Activated T-helper 1 cell treated with anti-CD3 and anti-CD28 coated beads, Interleukin-12 subunit alpha, Interleukin-12 subunit beta, Interleukin-2, Interleukin-4 antibody, amounts not matched to agents 30 ng/mL and 10 ng/mL and 1 ng/mL, durations not matched to agents 14 hours and 24 hours and 36 hours (primary cell): ENCODE data around the gene NKAIN2. TPM values are rescaled to one million over a fixed set of nuclear protein-coding genes. Genes with fewer than 3 reads are reported as not detected.

ENCODE experiments used
- DNase-seq: peaks from one replicate; pipeline ENCODE4 v3.0.0; 2021; ENCODE audit warnings: low spot score
- H3K27ac Mint-ChIP-seq: one replicate; pipeline ENCODE4 v1.8.0; 2021; ENCODE audit warnings: mild to moderate bottlenecking, mixed read lengths
- H3K27me3 Mint-ChIP-seq: one replicate; pipeline ENCODE4 v1.8.0; 2022; ENCODE audit warnings: mild to moderate bottlenecking, moderate library complexity, mixed read lengths; ENCODE audit not compliant: insufficient read depth
- H3K36me3 Mint-ChIP-seq: one replicate; pipeline ENCODE4 v1.8.0; 2021; ENCODE audit warnings: low read depth, mixed read lengths
- H3K4me1 Mint-ChIP-seq: one replicate; pipeline ENCODE4 v1.8.0; 2021; ENCODE audit warnings: low read depth, mixed read lengths
- H3K4me3 Mint-ChIP-seq: one replicate; pipeline ENCODE4 v1.8.0; 2021; ENCODE audit warnings: mild to moderate bottlenecking, moderate library complexity, mixed read lengths
- H3K9me3 Mint-ChIP-seq: one replicate; pipeline ENCODE4 v1.8.0; 2021; ENCODE audit warnings: mixed read lengths
- intact Hi-C: fragments of 100-400 bp; cut with micrococcal nuclease; formaldehyde crosslinking; loops from one replicate; pipeline ENCODE4 v1.15.1; 2024
- total RNA-seq: library from RNA; stranded (reverse); gene quantifications from 2 replicates; pipeline ENCODE4 v1.2.3, GENCODE V29; 2022

NKAIN2 gene
- total RNA-seq, 1 donor from 2014 or later, result not detected

DNA sequence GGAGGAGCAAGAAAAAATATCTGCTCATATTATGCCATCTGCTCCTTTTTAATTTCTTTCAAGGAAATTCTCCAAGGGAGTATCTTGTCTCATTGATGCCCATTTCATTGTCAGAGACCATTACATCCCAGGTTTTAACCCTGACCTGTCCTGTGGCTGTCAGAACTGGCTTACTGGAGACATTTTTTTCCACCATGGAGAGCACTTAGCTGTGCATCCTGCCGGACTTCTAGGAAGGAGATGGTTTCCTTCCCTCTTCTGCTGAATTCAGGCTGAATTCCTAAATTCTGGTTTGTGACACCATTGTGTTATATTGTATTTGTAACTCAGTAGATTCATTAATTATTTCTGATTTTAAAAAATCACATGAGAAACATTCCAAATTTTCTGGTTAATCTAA lies 70.3 kb downstream of the NKAIN2 start:
- no peaks in the 10 kb centered on the region for H3K36me3 Mint-ChIP-seq
- H3K27ac Mint-ChIP-seq, result no peak overlapping the region
- no peaks in the 10 kb centered on the region for H3K27me3 Mint-ChIP-seq
- H3K4me3 Mint-ChIP-seq, result no peak overlapping the region
- intact Hi-C loops, result no loop called here
- DNase-seq, result no peak
- H3K9me3 Mint-ChIP-seq, result no peaks in the 10 kb centered on the region
- H3K4me1 Mint-ChIP-seq, result no peaks in the 10 kb centered on the region

DNA sequence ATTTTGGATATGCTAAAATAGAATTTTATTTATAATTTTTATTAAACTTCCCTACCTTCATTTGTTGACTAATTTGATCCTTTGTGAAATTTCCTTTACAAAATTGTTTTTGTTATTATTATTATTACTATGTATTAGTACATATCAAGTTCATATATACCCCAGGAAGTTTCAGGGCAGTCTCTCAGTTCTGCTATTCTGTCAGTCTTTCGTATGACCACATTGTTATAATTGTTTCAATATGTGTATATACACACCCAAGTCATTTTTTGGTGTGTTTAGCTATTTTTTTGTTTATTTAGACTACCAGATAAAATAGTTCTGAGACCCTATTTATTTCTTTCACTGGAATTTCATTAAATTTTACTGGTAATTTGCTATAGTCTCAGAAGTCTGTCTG lies 72.1 kb downstream of the NKAIN2 start:
- Mint-ChIP-seq H3K27me3 (no peaks in the 10 kb centered on the region), H3K27ac (no peak overlapping the region), H3K9me3 (no peaks in the 10 kb centered on the region), H3K4me3 (no peak overlapping the region), H3K4me1 (no peaks in the 10 kb centered on the region), H3K36me3 (no peaks in the 10 kb centered on the region)
- DNase-seq, result no peak
- intact Hi-C loops, result no loop called here

DNA sequence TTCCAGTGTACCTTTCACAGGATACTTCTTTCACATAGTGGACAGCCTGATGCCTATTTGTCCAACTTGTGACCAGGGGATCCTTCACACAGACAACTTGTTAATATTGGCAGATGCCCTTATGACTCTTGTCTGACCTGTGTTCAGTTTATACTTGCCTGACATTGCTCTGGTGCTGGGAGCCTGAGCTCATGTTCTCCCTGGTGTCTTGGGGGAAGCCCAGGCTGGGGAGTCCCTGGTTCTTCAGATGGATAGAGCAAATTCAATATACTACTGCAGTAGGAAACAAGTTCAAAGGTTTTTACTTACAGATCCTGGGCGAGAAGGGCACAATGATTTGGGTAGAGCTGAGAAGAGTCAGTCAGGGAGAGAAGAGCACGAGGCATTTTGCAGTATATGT lies 76.1 kb downstream of the NKAIN2 start:
- Mint-ChIP-seq H3K4me1 (no peaks in the 10 kb centered on the region), H3K27ac (no peak overlapping the region), H3K4me3 (no peak overlapping the region), H3K27me3 (no peaks in the 10 kb centered on the region), H3K9me3 (no peaks in the 10 kb centered on the region), H3K36me3 (no peaks in the 10 kb centered on the region)
- intact Hi-C loops, result no loop called here
- no peak for DNase-seq

DNA sequence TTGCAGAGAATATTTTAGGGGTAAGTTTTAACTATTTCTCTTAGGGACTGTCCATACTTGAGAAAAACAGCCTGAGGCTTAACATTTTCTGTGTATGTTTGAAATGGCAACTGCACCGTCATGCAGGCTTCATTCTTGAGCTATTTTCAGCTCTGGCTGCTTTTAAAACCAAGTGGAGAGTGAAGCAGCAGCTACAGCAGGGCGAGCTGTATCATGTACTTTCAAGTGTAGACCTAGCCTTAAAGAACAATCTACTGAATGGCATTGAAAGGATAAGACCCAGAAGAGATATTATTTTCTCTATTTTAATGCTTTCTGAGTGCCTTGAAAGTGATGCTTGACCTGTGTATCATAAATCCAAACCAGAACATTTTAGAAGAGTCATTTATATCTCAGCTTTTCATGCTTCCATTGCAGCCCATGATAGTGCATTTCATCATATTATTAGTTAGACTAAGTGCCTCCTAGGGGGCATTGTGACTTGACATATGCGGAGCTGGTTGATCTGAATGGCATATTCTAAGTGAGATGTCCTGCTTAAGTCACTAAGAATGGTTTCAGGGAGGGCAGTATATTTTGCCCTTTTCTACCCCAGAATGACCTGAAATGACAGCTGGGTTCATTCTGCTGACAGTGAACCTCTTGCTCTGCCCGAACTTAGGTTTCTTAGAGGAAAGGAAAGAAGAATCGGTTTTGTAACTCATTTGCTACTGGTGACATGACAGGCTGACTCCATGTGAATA lies 85.3 kb downstream of the NKAIN2 start:
- no peak for DNase-seq
- no peak overlapping the region for H3K4me3 Mint-ChIP-seq
- H3K27ac Mint-ChIP-seq, result no peak overlapping the region
- H3K36me3 Mint-ChIP-seq, result no peaks in the 10 kb centered on the region
- no peaks in the 10 kb centered on the region for H3K27me3 Mint-ChIP-seq
- intact Hi-C loops, result no loop called here
- no peaks in the 10 kb centered on the region for H3K9me3 Mint-ChIP-seq
- no peaks in the 10 kb centered on the region for H3K4me1 Mint-ChIP-seq

DNA sequence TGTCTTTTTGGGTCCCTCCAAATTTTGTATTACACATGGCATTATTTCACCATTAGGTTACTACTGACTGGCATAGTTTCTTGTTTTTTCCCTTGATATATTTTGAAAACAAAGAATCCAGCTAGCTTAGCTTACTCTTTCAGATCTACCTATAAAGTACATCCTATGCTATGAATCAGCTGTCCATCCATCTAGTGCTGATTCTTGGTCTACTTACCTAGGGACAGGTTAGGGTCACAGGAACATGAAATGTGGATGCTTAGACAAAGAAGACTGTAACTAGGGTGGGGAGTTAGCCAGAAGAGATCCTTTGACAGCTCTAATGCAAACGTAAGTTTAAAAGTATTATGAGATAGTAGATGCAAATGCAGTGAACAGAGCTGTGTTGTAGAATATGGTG lies 91.7 kb downstream of the NKAIN2 start:
- no peaks in the 10 kb centered on the region for H3K36me3 Mint-ChIP-seq
- no peak overlapping the region for H3K4me3 Mint-ChIP-seq
- DNase-seq, result no peak
- no peaks in the 10 kb centered on the region for H3K27me3 Mint-ChIP-seq
- H3K27ac Mint-ChIP-seq, result no peak overlapping the region
- H3K9me3 Mint-ChIP-seq, result no peaks in the 10 kb centered on the region
- intact Hi-C loops, result no loop called here
- no peaks in the 10 kb centered on the region for H3K4me1 Mint-ChIP-seq

DNA sequence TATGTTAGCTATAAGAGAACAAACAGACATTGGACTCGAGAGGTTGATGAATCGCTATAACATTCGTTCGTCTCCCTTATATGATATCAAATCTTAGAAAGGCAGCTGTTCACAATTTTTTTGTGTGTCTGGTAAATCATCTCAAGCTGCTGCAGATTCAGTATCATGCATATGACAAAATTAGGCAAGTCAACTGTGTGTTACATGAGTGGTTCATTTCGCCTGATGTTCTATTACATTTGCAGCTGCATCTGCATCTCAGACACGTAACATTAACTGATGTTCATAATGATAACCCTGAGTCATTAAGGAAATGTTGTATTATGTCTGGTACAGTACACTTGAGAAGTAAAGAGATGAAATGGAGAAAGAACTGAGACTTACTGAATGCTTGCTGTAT lies 92.1 kb downstream of the NKAIN2 start:
- DNase-seq, result no peak
- no peaks in the 10 kb centered on the region for H3K27me3 Mint-ChIP-seq
- H3K4me3 Mint-ChIP-seq, result no peak overlapping the region
- no peaks in the 10 kb centered on the region for H3K4me1 Mint-ChIP-seq
- no peaks in the 10 kb centered on the region for H3K36me3 Mint-ChIP-seq
- intact Hi-C loops, result no loop called here
- no peaks in the 10 kb centered on the region for H3K9me3 Mint-ChIP-seq
- no peak overlapping the region for H3K27ac Mint-ChIP-seq

DNA sequence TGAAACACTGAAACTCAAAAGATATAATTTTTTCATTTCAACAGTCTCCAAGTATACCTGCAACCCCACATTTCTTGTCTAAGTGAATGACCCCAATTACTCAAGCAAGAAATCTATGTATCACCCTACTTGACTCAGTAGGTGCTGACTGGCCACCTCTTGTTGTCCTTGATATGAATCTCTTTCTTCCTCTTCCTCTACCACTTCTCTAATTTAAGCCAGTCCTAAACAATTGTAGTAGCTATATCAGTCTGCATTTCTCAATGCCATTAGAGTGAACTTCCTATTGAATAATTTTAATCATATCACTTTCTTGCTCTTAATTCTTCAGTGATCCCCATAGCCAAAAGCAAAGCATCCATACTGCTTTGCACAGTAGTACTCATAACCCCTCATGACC lies 93.2 kb downstream of the NKAIN2 start:
- Mint-ChIP-seq H3K27ac (no peak overlapping the region), H3K4me3 (no peak overlapping the region), H3K9me3 (no peaks in the 10 kb centered on the region), H3K36me3 (no peaks in the 10 kb centered on the region), H3K4me1 (no peaks in the 10 kb centered on the region), H3K27me3 (no peaks in the 10 kb centered on the region)
- DNase-seq, result no peak
- intact Hi-C loops, result no loop called here

DNA sequence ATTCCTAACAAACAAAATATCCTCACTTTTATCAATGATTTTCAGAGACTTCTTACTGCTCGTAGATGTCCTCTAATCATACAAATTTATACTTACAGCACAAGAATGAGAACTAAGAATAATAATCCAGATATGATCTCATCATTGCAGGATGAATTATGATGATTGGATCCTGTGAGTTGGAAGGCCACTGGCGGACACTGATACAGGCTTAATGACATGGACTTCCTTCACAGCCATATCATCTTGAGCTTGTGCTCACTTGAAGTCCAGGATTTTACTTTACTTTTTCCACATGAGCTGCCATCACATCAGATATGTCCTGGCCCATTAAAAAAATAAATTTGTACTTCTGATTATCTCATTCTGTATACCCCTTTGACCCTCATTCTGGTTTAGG lies 94.3 kb downstream of the NKAIN2 start:
- Mint-ChIP-seq H3K4me1 (no peaks in the 10 kb centered on the region), H3K27ac (no peak overlapping the region), H3K9me3 (no peaks in the 10 kb centered on the region), H3K36me3 (no peaks in the 10 kb centered on the region), H3K4me3 (no peak overlapping the region), H3K27me3 (no peaks in the 10 kb centered on the region)
- no peak for DNase-seq
- intact Hi-C loops, result no loop called here

DNA sequence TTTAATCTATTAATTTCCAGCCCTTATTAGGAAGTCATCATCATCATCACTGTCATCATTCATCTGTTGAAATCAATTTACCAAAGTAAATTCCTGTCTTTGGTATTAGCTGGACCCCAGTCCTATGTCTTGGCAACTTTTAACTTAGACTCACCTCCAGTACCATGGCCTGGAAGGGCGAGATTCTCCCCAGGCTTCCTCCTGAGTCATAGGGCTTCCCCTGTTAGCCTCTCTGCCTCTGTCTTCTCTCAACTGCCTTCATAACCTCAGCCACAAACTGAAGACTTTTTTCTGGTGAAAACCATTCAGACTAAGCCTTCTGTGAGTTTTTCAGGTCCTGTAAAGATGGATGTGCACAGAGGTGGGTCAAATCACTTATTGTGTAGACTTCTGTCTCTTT lies 95.0 kb downstream of the NKAIN2 start:
- Mint-ChIP-seq H3K27ac (no peak overlapping the region), H3K27me3 (no peaks in the 10 kb centered on the region), H3K36me3 (no peaks in the 10 kb centered on the region), H3K4me1 (no peaks in the 10 kb centered on the region), H3K9me3 (no peaks in the 10 kb centered on the region), H3K4me3 (no peak overlapping the region)
- no peak for DNase-seq
- intact Hi-C loops, result no loop called here

DNA sequence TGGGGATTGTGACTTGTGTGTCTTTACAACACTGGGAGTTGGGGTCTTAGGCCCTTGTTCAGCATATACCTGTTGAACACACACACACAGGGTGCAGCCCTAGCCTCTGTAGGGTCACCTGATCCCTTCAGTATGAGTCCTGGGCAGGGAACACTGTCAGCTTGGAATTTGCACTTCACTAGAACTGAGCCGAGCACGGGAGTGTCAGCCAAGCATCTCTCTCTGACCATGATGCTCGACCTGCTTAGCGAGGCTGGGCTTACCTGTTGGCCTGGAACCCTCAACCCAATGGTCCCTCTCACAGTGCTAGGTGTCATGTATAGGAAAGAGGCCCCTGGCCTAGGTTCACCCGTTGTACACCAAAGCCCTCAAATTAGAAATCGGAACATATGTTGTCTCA lies 96.1 kb downstream of the NKAIN2 start:
- no peaks in the 10 kb centered on the region for H3K36me3 Mint-ChIP-seq
- H3K27me3 Mint-ChIP-seq, result no peaks in the 10 kb centered on the region
- no peaks in the 10 kb centered on the region for H3K9me3 Mint-ChIP-seq
- intact Hi-C loops, result no loop called here
- DNase-seq, result no peak
- no peaks in the 10 kb centered on the region for H3K4me1 Mint-ChIP-seq
- no peak overlapping the region for H3K27ac Mint-ChIP-seq
- no peak overlapping the region for H3K4me3 Mint-ChIP-seq

DNA sequence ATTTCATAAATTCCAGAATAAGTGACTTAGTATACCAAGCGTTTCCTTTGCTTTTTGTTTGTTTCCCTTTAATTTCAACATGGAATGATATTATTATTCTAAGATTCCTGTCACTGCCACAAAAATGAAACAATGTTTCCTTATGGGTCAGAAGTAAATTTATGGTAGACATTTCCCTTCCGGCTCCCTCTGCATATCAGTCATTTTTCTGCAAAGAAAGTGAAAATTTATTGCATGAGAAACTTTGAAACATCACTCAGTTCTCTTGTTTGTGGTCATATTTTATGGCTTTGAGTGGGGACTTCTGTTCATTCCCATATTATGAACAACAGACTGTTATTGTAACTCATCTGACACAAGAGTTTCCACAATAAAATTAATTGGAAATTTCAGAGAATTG lies 97.8 kb downstream of the NKAIN2 start:
- DNase-seq, result no peak
- H3K27me3 Mint-ChIP-seq, result no peaks in the 10 kb centered on the region
- H3K4me3 Mint-ChIP-seq, result no peak overlapping the region
- H3K4me1 Mint-ChIP-seq, result no peaks in the 10 kb centered on the region
- no peak overlapping the region for H3K27ac Mint-ChIP-seq
- intact Hi-C loops, result no loop called here
- no peaks in the 10 kb centered on the region for H3K9me3 Mint-ChIP-seq
- no peaks in the 10 kb centered on the region for H3K36me3 Mint-ChIP-seq

DNA sequence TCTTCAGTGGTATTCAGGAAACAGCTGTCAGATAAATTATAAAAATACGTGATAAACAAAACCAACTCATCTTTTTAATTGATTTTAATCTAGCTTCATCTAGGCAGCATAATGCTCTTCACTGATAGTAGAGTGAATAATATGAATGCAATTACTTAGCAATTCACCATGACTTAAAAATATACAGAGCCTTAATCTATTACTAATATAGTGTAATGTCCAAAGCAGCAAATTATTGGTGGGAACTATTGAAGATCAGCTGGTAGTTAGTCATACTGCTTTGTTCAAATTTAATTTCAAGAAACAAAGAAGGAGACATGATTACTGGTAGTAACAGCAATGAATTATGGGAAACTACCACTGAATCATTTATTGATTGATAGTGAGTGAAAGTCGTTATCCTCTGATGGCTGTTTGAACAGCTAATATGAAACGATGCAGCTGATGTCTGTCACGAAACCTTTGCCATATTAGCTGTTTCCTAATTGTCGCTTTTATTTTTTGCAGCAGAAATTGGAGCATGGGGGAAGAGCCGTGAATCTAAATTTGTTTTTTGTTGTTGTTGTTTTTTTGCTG lies 99.2 kb downstream of the NKAIN2 start:
- Mint-ChIP-seq H3K36me3 (no peaks in the 10 kb centered on the region), H3K9me3 (no peaks in the 10 kb centered on the region), H3K27ac (no peak overlapping the region), H3K4me1 (no peaks in the 10 kb centered on the region), H3K4me3 (no peak overlapping the region), H3K27me3 (no peaks in the 10 kb centered on the region)
- DNase-seq, result no peak
- intact Hi-C loops, result no loop called here

DNA sequence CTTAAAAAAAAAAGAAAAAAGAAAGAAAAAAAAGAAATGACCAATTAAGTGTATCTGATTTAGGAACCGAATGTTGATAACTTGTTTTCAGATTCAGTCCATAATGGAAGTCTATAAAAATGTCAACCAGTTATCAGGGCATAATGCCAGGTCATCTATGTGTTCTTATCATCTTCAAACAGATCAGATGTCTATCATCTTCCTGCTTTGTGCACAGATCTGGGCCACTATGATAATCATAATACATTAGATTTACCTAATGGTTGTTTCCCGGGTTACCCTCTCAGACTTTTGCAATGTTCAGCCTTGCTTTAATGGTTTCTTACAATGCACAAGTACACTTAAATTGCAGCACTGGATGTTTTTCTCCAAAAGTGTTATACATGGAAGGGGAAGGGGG lies 100.6 kb downstream of the NKAIN2 start:
- no peak overlapping the region for H3K4me3 Mint-ChIP-seq

DNA sequence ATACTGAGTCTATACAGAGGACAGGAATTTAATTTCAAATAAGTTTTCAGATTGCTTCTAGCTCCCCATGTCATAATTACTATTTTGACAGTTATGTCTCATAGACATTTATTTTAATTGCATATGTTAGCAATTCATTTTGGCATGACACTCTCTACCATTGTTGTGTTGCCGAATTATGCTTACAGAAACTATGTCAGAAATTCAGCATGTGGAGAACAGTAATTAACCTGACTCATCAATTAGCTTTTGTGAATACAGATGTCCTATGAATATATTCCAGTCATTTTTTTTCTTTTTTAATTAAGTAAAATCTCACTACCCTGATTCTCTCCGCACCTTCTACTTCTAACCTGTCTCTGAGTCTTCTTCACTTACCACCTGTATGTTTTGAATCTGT lies 105.1 kb downstream of the NKAIN2 start:
- intact Hi-C loops, result no loop called here
- H3K4me3 Mint-ChIP-seq, result no peak overlapping the region
- H3K36me3 Mint-ChIP-seq, result no peaks in the 10 kb centered on the region
- H3K9me3 Mint-ChIP-seq, result no peaks in the 10 kb centered on the region
- H3K4me1 Mint-ChIP-seq, result no peaks in the 10 kb centered on the region
- no peak for DNase-seq
- no peak overlapping the region for H3K27ac Mint-ChIP-seq
- H3K27me3 Mint-ChIP-seq, result no peaks in the 10 kb centered on the region

More for the DNA sequence above, 100.6 kb downstream of the NKAIN2 start:
- intact Hi-C loops, result no loop called here
- Mint-ChIP-seq H3K27me3 (no peaks in the 10 kb centered on the region), H3K4me1 (no peaks in the 10 kb centered on the region), H3K36me3 (no peaks in the 10 kb centered on the region), H3K27ac (no peak overlapping the region), H3K9me3 (no peaks in the 10 kb centered on the region)
- DNase-seq, result no peak
